AG10803 (cell line): ENCODE measurements around the gene PDZD2.
A peak's percentile ranks its signal among the peaks of the same experiment; 100 is the strongest.

Experiments
- DNase-seq: peaks from one replicate; pipeline ENCODE4 v3.0.0; 2010; ENCODE audit warnings: low read depth
- H3K4me3 ChIP-seq: 2 replicates; pipeline ENCODE4 v1.5.1; 2011; ENCODE audit warnings: mild to moderate bottlenecking, low read length, control low read depth
- TF ChIP-seq, protein P1 (sequence below): conservative IDR thresholded peaks from 2 replicates; pipeline ENCODE4 v1.5.1; 2011; ENCODE audit warnings: mild to moderate bottlenecking, low read length, control low read depth, inconsistent platforms

Gene PDZD2

GRCh38 chr5:32020271-32020670, 381.3 kb downstream of the PDZD2 start:
- no peak for DNase-seq

GRCh38 chr5:32020946-32021345, 382.0 kb downstream of the PDZD2 start:
- TF ChIP-seq, protein P1, sequence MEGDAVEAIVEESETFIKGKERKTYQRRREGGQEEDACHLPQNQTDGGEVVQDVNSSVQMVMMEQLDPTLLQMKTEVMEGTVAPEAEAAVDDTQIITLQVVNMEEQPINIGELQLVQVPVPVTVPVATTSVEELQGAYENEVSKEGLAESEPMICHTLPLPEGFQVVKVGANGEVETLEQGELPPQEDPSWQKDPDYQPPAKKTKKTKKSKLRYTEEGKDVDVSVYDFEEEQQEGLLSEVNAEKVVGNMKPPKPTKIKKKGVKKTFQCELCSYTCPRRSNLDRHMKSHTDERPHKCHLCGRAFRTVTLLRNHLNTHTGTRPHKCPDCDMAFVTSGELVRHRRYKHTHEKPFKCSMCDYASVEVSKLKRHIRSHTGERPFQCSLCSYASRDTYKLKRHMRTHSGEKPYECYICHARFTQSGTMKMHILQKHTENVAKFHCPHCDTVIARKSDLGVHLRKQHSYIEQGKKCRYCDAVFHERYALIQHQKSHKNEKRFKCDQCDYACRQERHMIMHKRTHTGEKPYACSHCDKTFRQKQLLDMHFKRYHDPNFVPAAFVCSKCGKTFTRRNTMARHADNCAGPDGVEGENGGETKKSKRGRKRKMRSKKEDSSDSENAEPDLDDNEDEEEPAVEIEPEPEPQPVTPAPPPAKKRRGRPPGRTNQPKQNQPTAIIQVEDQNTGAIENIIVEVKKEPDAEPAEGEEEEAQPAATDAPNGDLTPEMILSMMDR = no peak
- no peak overlapping the region for H3K4me3 ChIP-seq
- DNase-seq = no peak

More at GRCh38 chr5:32020271-32020670, 381.3 kb downstream of the PDZD2 start:
- H3K4me3 ChIP-seq = peak overlapping the region; percentile 33; the same call in 1 of the 2 replicates
- TF ChIP-seq, protein P1 = no peak

DNA sequence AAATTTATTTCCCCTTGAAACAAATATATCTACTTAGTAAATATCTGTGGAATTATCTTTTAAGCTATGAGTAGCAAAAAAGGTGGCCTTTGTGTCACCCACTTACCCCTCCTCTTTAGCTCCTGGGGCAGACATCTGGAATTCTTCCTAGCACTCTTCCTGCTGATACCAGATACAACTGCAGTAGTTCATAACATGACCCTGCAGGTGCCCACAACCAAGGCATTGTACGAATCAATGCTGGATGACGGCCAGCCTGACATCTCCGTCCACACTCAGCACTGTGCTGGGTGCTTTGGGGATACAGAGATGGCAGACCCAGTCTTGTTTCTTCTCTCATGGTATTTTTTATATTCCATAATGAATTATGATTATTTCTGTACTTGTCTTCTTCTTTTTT, 382.8 kb downstream of the PDZD2 start:
- TF ChIP-seq, protein P1 = no peak
- no peak for DNase-seq
- no peak overlapping the region for H3K4me3 ChIP-seq

GRCh38 chr5:32022638-32023037, 383.7 kb downstream of the PDZD2 start:
- TF ChIP-seq, protein P1 = no peak

DNA sequence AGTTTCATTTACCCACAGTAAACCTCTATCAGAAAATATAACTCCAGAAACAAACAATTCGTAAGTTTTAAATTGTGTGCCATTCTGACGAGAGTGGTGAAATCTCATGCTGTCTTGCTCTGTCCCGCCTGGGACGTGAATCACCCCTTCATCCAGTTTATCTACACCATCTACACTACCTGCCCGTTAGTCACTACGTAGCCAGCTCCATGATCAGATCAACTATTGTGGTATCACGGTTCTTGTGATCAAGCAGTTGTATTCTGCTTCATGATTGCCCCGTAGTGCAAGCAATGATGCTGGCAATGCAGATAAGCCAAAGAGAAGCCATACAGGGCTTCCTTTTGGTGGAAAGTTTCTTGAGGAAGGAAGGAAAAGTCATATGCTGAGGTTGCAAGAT, 384.9 kb downstream of the PDZD2 start:
- H3K4me3 ChIP-seq = no peak overlapping the region
- TF ChIP-seq, protein P1 = no peak
- DNase-seq = no peak

More at GRCh38 chr5:32022638-32023037, 383.7 kb downstream of the PDZD2 start:
- H3K4me3 ChIP-seq = no peak overlapping the region
- no peak for DNase-seq

- DNase-seq = no peak
- H3K4me3 ChIP-seq = no peak overlapping the region
- TF ChIP-seq, protein P1 = no peak
Measured at GRCh38 chr5:32024751-32025150, 385.8 kb downstream of the PDZD2 start.

DNA sequence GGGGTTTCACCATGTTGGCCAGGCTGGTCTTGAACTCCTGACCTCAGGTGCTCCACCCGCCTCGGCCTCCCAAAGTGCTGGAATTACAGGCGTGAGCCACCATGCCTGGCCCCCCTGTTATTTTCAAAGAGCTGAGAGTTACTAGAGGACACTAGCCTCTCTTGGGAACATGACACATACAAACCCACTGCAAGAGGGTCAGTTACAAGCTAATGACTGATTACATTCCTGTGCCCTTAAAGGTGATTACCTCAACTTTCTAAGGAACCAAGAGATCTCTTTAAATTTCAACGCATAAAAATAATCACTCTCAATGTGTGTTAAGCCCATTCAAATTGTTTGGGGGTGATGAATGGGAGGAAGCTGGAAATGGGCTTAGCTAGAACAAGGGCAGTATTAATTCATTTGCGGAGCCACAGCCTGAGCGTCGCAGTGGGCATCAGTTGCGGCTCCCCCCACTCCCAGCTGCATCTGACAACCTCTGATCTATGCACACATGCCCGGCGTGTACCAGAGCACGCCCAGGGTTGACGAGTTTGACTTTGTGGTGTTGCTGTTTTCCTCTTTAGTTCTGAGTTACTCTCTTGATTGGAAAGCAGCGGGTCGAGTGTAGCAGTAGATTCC, 388.3 kb downstream of the PDZD2 start:
- DNase-seq = peak; percentile 29
- TF ChIP-seq, protein P1 = no peak
- peak overlapping the region; percentile 26 for H3K4me3 ChIP-seq
